GM18519 (cell line): Measurements from ENCODE around the gene ANO1.

ENCODE experiments used
- ATAC-seq: cut with Tn5 transposase; IDR thresholded peaks from one replicate; pipeline ENCODE4 v1.9.1; 2021; ENCODE audit warnings: mild to moderate bottlenecking, moderate library complexity; ENCODE audit not compliant: unreplicated experiment, low FRiP score

Gene ANO1

DNA sequence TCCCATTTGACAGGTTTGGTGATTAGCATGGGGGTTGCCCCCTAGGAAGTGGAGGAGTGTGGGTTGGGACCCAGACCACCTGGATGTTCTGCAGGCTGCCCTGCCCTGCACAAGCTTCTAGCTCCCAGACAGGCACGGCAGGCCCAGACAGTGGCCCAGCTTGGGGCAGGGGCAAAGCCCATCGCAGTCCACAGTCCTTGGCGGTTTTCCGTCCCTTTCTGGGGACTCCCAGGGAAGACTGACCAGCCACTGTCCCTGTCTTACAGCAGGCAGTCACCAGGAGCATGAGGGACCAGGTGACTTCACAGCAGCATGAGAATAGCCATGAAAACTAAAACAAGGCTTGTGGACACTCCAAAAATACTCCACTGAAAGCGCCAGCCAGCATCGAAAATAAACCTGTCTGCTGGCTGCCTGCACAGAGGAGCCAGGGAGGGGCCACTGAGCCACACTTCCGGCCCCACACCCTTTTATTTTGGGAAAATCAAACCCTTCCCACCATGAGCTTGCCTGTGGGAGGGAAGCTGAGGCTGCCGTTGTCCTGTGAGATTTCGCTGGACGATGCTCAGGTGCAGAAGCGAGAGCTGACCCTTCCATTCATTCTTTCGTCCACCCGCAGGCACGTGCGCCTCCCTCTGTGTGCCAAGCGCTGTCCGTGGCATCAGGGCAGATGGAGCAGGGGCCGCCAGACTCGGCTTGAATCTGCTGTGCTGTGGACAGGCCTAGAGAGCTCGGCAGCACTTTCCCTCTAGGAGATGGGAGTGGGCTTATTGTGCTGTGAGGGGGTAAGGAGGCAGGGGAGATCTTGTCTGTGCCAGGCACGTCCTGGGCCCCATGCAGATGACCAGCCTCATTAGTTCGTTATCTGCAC, 153.0 kb downstream of the ANO1 start:
- ATAC-seq: no peak

DNA sequence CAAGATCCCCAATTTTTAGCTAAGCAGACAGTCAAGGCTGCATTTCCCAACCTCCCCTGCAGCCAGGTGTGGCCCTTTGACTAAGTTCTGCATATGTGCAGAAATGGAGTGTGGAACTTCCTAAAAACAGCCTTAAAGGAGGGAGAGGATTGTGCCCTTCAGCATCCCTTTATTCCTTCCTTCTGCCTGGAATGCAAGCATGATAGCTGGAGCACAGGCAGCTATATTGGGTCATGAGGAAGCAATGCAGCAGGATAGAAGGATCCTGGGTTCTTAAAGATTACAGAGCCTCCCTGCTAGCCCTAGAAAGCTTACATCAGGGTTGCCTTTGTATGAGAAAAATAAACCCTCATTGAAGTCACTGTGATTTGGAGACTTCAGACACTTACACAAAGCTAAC, 154.9 kb downstream of the ANO1 start:
- no peak for ATAC-seq

DNA sequence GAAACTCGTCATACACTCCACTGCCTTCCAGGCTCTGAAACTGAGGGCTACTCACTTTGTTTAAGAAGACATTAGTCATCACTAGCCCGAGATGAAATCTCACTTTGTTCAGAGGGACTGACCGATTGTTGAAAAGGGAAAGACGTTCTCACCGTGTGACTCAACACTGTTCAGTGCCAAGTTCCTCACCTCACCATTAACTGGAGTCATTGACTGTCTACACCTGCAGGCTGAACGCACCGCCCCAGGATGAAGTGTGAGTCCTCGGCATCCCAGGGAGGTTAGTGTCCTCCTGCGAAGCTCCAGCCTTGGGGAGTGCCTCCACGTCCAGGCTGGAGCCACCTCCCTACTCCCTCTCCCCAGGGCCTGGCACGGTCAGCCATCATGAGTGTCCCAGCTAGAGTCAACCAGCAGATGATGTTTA, 155.4 kb downstream of the ANO1 start:
- ATAC-seq: no peak

DNA sequence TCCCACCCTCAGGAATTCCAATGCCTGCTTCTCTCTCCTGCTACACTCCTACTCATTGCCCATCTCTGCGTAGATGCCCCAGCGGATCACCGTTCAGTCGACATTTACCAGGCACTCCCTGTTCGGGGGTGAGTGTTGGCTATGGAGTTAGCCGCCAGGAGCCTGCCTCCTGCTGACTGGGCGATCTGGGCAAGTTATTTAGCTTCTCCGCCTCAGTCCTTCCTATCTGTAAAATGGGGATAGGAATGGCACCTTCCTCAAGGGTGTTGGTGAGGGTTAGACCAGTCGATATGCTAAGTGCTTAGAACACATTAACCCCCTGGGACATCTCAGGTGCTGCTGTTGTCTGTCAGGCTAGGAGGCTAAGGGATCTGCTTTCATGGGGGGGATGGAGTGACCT, 155.8 kb downstream of the ANO1 start:
- ATAC-seq: no peak
